VCaP (cell line): ENCODE data around the gene LRRC56.

Source experiments
- H3K27ac ChIP-seq: fragments of 450-650 bp; 2 replicates; pipeline ENCODE4 v1.5.1; 2017
- TF ChIP-seq, protein P1 (sequence below): fragments of 450-650 bp; conservative IDR thresholded peaks from 2 replicates; pipeline ENCODE4 v1.5.1; 2017; ENCODE audit warnings: mild to moderate bottlenecking, moderate library complexity

Gene LRRC56

GRCh38 chr11:502288-503178, 34.8 kb upstream of the LRRC56 start:
- TF ChIP-seq, protein P1, sequence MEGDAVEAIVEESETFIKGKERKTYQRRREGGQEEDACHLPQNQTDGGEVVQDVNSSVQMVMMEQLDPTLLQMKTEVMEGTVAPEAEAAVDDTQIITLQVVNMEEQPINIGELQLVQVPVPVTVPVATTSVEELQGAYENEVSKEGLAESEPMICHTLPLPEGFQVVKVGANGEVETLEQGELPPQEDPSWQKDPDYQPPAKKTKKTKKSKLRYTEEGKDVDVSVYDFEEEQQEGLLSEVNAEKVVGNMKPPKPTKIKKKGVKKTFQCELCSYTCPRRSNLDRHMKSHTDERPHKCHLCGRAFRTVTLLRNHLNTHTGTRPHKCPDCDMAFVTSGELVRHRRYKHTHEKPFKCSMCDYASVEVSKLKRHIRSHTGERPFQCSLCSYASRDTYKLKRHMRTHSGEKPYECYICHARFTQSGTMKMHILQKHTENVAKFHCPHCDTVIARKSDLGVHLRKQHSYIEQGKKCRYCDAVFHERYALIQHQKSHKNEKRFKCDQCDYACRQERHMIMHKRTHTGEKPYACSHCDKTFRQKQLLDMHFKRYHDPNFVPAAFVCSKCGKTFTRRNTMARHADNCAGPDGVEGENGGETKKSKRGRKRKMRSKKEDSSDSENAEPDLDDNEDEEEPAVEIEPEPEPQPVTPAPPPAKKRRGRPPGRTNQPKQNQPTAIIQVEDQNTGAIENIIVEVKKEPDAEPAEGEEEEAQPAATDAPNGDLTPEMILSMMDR, result no peak
- H3K27ac ChIP-seq, result no peak overlapping the region

DNA sequence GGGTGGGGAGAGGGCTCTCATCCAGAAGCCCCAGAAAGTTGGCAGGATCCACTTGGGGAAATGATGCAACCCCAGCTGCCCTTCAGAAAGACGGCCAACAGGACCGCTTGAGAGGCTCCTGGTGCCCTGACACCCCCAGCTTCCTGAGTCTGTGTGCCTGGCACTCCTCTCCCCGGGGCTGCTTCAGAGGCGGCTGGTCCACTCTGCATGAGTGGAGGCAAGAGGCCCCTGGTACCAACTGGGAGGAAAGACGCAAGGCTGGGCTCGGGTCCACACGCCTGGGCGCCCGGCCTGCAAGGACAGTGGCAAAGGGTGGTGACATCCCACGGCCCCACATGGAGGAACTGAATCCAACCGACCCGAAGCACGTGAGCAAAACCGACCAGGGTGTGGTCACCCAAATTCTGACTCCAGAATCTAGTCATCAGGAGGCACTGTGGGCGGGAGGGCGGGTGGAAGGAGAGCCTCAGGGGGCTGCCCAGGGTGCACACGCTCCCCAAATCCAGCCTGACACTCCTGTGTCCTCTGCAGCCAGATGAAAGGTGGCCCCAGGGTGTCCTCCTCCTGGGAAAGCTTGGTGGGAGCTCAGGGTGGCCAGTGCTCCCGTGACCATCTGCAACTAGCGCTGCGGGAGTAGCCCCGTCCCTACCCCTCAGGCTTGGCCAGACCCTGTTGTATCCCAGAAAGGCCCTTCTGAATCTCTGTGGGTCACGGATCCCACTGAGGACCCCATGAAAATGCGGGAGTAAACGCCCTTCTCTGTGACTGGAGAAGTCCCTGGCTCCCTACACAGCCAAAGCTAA, 33.9 kb upstream of the LRRC56 start:
- TF ChIP-seq, protein P1, result no peak
- H3K27ac ChIP-seq, result no peak overlapping the region; the same call in 1 of the 2 replicates

DNA sequence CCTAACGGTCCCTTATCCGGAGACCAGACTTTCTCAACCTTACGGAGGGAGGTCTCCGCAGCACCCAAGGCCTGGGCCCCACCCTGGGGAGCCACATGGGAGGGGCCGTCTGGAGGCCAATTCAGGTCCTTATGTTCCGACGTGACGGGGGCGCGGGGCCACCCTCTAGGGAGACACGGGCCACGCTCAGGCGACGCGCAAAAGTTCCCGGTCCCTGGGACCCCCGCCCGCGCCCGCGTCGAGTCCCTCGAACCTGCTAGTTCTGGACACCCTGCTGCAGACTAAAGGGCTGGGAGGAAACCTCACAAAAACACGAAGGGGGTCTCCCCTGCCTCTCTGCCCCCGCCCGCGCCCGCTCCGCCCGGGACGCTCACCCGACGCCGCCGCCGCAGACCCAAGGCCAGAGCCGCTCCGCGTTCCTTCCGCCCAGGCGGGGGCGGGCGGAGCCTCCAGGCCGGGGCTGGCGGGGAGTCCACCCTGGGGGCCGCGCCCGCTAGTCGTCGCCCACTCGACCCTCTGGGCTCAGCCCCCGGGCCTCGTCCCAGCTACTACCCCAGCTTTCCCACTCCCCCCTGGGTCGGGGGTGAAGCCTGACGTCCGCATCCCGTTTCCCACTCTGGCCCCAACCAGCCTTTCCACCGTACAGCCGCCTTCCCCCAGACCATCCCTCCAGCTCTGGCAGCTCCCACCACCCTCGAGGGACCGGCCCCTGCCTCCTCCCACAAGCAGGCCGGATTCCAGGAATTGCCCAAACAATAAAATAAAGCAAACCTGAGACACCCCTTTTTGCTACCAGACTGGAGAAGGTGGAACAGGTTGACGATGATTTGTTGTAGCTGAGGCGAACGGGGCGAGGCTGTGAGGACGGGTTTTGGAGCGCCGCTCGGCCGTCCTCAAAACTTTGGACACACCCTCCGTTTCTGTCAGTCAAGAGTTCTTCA, 33.0 kb upstream of the LRRC56 start:
- TF ChIP-seq, protein P1, result no peak
- peak overlapping the region; percentile 99; the same call in 1 of the 2 replicates for H3K27ac ChIP-seq

- H3K27ac ChIP-seq, result peak overlapping the region; percentile 99
- TF ChIP-seq, protein P1, result no peak
Measured at GRCh38 chr11:504994-505344, 32.4 kb upstream of the LRRC56 start.

- TF ChIP-seq, protein P1, result no peak
- H3K27ac ChIP-seq, result peak overlapping the region; percentile 99
Measured at GRCh38 chr11:506238-506994, 30.9 kb upstream of the LRRC56 start.

- peak within 1 kb of the TSS; percentile 99 for H3K27ac ChIP-seq
- TF ChIP-seq, protein P1, result no peak
Measured at GRCh38 chr11:506995-507726, 30.2 kb upstream of the LRRC56 start, which contains the start of gene RNH1. TSS of gene RNH1 (minus strand) at chr11:507242. CDS start at chr11:502162, 5,080 bp downstream.
